Measurements from ENCODE around the gene SMARCA1.

SMARCA1 gene

DNA sequence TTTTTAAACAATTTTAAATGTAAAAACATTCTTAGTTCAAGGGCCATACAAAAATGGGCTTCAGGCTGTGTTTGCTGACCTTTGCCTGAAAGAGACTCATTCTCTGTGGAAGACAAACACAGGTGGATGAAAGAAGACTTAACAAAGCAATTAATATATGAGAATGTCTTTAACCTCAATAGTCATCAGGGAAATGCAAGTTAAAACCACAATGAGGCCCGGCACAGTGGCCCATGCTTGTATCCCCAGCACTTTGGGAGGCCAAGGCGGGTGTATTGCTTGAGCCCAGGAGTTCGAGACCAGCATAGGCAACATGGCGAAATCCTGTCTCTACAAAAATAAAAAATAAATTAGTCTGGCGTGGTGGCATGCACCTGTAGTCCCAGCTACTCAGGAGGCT is 7.1 kb upstream of the SMARCA1 start:
- no peak for DNase-seq

DNA sequence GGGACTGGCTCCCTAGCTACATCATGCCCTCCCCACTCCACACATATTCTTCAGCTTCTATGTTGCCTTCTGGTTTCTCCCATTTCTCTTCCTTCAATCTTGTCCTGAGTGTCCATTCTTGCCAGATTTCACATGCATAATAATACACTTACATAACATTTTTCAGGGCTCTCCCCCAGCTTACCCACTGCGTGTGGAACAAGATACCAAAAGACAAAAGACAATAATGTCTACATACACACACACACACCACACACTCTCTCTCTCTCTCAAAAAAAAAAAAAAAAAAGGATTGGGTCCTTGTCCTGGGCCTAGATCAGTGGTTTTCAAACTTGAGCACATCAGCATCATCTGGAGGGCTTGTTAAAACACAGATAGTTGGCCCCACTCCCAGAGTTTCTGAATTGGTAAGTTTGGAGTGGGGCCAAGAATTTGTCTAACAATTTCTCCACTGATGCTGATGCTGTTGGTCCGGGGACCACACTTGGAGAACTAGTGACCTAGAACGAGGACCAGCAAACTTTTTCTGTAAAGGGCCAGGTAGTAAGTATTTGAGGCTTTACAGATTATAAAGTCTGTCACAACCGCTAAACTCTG is 6.5 kb upstream of the SMARCA1 start:
- DNase-seq: peak; percentile 31

DNA sequence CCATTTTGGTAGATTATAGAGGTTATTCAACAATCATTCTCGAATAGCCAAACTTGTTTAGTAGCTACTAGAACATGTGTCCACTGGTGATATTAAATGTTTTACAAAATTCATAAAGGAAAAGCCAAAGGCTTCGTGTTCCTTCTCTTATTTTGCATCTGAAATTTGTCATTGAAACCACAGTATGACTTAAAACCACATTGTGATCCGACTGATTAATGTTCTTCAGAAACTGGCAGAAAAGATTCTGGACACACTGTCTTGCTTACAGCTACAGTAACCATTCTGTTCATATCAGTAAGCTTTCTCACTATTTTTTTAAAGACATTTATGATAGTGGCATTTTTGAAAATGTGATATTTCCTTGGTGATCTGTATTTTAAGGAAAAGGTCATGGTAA is 2.6 kb upstream of the SMARCA1 start:
- DNase-seq: no peak

DNA sequence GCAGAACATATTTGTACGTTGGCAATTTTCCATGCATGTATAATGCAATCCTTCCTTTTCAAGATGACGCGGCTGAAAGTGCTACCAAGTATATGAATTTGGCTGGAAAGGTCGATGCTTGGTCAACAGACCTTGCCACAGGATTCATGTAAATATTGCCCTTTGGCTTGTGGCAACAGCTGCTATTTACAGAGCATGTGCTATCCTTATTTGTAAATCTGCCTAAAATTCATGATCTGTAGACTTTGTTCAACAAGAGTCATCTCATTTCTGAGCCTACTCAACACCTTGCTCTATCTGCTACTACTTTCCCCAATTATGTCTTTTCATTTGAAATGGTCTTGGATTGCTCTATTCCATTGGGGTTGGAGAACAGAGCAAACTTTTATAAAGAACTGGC is 1.9 kb upstream of the SMARCA1 start:
- DNase-seq: no peak

DNA sequence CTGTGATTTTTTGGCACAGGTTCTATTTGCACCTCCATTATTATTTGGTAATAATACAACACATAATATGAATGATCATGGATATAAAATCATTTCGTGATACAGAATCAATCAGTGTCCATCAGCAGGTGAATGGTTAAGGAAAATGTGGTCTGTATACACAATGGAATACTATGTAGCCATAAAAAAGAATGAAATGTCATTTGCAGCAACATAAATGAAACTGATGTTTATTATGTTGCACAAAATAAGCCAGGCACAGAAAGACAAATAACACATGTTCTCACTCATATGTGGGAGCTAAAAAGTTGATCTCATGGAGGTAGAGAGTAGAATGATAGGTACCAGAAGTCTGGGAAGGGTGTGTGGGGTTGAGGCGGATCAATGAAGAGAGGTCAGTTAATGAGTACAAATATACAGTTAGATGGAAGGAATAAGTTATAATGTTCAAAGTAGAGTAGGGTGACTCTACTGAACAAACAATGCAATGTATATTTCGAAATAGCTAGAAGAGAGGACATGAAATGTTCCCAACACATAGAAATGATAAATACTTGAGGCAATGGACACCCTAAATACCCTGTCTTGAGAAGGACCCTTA is 1.1 kb upstream of the SMARCA1 start:
- DNase-seq: no peak

DNA sequence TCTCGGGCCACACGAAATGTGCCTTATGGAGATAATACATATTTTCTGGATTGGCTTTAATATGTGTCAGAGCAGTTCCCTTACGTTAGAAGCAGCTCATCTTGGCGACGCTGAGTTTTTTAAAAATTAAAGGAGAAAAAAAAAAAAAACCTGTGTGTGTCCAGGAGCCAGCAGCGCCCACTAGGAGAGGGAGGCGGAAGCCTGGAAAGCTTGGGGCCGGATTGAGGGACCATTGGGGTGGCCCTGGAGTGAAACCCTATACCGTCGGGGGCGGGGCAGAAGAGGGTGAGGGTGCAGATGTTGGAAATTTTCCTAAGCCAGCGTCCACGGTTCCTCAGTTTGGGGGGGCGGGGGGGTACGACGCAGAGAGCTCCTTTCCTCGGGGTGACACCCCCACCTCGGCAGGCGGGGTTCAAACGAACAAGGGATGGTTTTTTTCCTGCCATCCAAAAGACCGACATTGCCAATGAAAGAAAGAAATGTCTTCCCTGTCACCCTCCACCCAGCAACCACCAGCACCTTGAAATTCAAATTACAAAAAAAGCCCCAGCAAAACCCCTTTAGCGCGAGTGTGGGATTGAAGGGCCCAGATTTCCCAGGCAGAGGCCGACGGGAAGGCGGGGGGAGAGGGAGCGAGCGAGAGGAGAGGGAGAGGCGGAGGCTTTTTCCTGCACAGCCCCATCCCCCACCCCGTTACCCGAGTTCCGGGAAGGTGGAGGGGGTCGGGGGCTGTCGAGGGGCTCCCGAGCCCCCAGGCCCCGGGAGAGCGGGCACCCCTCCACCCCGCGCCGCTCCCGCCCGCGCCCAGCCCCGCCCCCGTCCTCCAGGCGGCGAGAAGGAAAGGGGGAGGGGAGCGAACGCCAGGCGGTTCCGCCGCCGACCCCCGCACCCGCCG is 859 bp downstream of the SMARCA1 start:
- DNase-seq: peak; percentile 34

DNA sequence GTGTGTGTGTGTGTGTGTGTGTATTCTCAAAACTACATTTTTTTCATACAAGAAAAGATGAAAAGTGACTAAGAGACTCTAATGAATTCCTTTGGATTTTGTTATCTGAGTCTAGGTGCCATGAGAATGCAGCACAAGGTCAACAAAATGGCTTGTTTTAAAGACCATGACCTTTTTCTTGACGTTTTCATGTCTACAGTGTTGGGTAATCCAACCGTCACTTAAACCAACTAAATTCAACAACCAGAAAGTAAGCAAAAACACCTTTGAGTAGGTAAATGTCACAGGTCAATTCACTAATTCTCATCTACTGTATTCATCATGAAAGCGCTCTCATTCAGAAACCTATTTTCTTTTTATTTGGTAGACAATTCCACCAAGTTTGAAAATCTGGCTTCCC is 3.1 kb downstream of the SMARCA1 start:
- DNase-seq: no peak

DNA sequence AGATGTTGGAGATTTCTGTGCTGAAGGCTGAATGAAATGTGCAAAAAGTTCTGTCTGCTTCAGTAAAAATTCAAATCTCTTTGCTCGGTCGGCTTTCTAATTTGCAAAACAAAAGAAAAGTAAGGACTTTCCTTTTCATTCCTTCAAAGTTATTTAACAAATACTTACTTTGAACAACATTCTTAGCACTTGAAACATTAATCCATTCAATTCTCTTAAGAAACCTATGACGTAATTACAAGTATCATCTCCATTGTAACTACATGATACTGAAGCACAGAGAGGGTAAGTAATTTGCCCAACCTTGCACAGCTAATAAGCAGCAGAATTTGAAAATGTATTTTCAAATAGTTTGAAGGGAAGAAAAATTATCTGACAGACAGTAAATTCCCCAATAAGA is 6.9 kb downstream of the SMARCA1 start:
- DNase-seq: no peak

DNA sequence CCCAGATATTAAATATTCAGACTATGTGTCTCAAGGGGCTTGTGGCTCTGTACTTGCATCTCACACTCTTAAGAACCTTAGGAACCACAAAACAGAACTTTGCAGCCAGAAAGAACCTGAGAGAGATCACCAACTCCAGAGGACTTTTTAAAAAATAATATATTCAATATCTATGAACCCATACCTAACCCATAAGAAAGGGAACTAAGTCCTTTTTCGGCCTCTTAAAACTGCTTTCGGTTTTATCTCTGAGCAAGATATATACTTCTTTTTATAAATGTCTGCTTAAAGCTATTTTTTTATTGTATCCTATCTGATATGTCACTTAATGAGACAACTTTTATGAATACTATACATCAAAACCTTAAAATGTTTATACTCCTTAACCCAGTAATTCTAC is 10.9 kb downstream of the SMARCA1 start:
- DNase-seq: no peak

DNA sequence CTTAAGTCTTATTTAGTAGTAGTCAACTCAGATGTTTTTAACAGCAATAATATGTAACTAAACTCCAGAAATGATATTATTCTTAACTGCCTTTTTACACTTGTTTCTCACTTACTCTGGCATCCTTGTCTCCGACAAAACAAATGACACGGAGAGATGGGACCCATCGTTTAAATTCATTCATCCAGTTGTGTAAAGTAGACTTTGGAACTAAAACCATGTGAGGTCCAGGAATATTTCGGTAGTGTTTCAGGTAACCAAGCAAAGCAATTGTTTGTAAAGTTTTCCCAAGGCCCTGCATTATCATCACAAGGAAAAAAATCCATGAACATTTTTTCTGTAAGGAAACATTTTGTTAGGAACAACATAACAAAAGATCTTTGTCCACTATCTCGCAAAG is 11.6 kb downstream of the SMARCA1 start:
- DNase-seq: no peak

DNA sequence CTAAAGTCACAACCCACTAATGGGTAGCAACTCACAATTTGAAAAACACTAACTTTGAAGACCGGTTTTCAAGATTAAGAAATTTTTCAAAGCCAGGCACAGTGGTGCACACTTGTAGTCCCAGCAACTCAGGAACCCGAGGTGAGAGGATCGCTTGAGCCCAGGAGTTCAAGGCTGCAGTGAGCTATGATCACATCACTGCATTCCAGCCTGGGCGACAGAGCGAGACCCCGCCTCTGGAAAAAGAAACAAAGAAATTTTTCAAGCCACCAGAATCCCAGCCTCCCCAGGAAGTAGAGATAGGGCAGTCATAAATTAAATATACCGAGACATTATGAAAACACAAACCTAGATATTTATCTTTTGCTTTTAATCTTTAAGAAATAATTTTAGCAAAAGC is 13.0 kb downstream of the SMARCA1 start:
- no peak for DNase-seq

DNA sequence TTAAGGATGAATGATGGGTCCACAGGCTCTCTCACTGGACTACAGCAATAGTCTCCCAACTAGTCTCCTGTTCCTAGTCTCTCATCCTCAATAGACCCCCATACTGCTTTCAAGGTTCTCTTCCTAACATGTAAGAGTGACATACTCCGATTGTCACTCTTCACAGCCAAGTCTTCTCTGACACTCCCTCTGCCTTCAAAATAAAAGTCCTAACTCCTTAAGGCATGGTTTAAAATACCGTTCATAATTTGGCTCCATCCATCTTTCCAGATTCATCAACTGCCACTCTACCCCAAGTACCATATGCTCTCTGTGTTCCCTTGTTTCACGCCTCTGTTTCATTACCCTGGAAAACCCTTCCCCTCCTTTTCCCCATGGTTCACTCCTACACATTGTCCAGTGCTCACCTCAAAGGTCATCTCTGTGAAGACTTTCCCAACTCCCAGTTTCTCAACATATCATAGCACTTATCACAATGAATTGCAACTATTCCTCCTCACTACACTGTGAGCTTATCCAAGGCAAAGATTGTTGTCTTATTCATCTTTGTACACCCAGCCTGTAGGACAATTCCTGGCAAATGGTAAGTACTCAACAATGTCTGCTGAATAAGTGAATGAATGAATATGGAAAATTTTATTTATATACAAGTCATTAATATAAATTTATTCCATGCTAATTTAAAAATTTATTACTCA is 26.0 kb downstream of the SMARCA1 start:
- no peak for DNase-seq

DNA sequence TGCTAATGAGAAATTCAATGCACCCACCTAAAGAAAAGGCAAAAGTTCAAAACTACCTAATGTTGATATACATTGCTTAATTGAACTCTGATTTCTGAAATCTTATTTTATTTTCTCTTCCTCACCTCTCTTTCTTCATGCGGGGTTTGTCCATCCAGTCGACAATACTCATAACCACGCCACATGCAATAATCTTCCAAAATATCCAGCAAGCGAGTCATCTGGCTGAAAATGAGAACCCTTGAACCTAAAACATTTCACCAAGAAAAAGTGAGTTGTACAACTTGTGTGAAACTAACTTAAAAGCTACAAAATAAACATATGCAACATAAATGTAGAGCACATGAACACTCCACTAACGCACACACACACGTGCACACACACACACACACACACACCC is 26.7 kb downstream of the SMARCA1 start:
- DNase-seq: no peak

DNA sequence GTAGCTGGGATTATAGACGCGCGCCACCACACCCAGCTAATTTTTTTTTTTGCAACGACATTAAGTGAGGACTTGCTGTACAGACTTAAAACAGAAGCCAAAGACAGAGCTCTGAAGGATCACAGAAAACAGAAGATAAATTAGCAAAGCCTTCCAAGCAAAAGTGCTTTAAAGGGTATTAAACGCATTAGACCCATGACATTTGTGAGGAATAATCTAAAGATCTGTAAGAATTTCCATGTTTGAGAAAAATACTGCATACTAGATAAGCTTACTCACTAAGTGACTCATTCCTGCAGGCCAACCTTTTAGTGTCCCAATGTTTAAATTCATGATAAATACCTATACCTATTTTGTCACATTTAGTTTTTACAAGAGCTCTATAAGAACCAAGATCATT is 27.4 kb downstream of the SMARCA1 start:
- DNase-seq: no peak

DNA sequence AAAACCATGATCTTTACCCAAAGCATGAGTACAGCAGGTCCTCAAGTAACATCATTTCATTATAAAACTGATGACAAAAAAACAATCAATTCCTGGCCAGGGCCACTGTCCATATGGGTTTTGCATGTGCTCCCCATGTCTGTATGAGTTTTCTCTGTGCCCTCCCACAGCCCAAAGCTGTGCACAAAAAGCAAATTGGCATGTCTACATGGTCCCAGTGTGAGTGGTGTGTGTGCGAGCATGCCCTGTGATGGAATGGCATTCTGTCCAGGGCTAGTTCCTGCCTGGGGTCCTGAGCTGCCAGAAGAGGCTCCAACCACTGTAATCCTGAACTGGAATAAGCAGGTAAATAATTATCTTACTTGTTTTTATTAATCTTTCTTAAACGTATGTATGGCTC is 28.4 kb downstream of the SMARCA1 start:
- DNase-seq: no peak

DNA sequence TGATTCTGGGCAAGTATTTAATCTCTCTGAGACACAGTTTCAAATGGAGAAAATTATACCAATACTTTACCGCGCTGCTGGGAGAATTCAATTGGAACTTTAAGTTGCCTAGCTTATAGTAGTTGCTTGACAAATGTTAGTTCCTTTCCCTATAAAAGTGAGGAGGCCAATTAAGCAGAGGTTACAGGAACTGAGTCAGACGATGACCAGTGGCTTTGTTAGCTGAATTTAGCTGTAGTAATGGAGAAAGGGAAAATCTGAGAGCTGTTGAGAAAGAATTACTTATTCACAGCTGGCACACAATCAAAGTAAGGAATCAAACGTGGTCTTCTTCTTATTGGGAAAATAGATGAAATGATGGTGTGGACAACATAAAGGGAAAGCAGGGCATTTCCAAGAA is 29.6 kb downstream of the SMARCA1 start:
- no peak for DNase-seq

DNA sequence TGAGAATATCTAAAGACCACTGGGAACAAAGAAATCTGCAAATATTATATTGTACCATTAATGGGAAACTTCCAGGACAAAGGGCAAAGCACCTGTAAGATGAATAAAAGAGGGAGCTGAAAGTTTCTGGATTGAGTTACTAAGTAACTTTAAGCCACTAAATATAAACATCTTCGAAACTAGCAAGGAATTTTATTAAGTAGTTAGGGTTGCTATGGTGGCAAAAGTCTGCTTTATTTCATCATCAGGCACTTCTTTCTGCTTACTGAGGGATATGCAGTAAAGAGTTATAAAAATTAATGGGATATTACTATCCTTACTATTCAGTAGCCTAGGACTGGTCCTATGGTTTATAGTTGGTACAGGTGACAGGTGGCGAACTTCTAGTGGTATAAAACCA is 33.0 kb downstream of the SMARCA1 start:
- no peak for DNase-seq

DNA sequence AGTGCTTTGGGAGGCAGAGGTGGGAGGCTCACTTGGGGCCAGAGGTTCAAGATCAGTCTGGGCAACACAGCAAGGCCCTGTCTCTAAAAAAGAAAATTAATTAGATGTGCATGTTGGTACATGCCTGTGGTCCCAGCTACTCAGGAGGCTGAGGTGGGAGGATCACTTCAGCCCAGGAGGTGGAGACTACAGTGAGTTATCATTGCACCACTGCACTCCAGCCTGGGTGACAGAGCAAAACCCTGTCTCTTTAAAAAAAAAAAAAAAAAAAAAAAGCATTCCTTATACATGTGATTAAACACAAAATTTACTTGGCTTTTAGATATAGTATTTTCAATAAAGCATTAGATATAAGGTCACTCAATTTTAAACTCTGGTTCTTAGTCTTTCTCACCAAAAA is 34.9 kb downstream of the SMARCA1 start:
- no peak for DNase-seq

DNA sequence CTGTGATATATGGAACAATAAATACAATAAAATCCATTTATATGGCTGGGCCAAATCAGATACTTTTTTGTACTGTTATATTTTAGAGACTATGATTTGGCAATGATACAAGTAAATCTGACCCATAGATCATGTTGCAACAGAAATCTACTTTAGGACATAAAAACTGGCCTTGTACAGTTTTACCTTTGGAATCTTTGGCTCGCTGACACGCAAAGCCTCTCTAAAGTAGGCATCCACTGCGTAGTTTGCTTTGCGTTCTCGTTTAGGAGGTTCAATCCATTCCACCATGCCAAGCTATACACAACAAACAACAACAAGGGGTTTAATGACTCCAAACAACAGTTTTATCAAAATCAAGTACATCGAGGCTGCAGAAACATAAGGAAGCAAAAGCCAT is 42.4 kb downstream of the SMARCA1 start:
- DNase-seq: no peak

DNA sequence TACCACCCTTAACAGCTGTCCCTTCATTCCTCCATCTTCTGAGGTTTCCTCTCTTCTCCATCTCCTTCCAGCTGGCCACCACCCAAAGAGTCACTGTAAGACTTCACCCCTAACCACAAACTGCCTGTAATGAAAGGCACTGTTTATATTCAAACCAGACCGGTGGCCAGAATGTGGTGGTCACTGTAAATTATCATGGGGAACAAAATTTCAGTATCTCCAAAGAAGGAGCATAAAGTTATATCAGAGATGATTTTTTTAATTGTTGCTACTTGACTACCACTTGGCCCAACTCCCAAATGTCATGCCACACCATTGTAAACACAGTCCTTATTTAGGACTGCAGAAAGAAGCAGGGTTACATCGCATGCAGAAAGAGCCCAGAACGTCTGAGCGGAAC is 44.8 kb downstream of the SMARCA1 start:
- no peak for DNase-seq

DNA sequence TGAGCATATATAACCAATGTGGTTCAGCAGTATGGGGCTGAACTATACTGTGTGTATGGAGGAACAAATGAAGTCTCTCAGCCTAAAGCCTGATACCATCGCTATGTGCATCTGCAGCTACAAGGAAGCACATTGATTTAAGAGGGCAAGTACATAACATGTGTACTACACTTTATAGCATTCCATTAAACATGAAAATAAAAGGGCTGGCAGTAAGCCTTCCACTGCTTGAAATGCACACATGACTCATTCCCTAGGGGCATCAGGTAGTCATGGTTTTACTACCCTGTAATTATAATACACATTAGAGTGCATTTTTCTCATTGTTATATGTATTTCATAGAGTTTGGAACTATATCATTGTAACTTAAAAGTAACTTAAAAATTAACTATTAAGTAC is 51.2 kb downstream of the SMARCA1 start:
- DNase-seq: no peak

DNA sequence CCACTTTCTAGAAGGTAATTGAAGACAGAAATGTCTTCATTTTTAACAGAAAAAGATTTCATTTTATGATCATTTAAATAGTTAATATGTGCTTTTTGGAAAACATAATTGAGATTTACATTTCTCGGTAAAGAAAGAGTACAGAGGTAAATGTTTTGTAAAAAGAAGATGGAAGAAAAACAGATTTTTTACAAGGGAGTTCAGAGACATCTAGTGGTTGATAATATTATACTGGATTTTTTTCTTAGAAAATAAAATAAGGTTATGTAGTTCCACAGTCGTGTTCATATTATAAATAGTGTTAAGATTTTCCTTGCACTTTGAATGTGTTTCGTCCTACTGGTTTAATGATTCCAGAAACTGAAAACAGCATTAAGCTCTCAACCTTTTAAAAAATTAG is 60.6 kb downstream of the SMARCA1 start:
- no peak for DNase-seq

DNA sequence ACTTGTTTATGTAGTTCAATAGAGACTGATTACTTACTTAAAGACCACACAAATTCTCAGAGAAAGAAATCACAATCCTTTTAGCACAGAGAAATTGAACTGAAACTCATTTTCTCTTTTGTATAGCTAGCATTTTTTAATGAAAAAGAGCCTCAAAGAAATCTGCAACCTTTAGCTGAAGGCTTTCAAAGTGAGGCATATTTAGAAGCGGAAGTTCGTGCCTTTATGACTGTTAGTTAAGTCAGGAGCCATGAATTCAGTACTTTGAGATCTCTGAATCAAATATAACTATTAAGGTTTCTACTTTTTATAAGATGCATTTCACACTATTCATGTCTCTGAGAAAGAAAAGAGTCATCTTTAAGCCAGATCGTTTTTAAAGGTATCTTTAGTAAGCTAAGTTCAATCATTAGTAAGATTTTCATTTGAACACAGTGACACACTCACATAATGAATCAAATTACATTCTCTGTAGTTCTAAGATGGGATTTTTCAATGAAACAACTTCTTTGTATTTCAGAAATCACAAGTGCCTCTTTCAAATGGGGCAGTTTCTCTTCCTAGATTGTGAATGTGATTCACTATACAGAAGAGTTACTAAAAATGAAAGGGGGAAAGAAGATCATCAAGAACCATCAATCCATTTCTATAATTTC is 61.4 kb downstream of the SMARCA1 start:
- no peak for DNase-seq

Data from DMS 273 treated with DMSO at 0.1 percent for 48 hours (cell line).